K562 (cell line): ENCODE measurements around the gene DYRK1B. TPM values are rescaled to one million over a fixed set of nuclear protein-coding genes. Genes with fewer than 3 reads are reported as not detected.

ENCODE experiments used
- CBFA2T3 ChIP-seq: fragments of 450-650 bp; IDR thresholded peaks from 2 replicates; pipeline ENCODE4 v1.6.1; 2017
- CHD1 ChIP-seq: fragments of 200-600 bp; sonication (generic); IDR thresholded peaks from one replicate; pipeline ENCODE4 v1.6.1; 2012; ENCODE audit warnings: mild to moderate bottlenecking, moderate library complexity, low read length, inconsistent platforms
- DIDO1 ChIP-seq: fragments of 450-650 bp; IDR thresholded peaks from 2 replicates; pipeline ENCODE4 v1.6.1; 2016; ENCODE audit warnings: low read depth, missing biosample characterization, missing genetic modification characterization
- DMBX1 ChIP-seq: fragments of 250-450 bp; sonication (Bioruptor Pico); IDR thresholded peaks from 2 replicates; pipeline ENCODE4 v1.8.0; 2022; ENCODE audit warnings: inconsistent platforms, mild to moderate bottlenecking, moderate library complexity, borderline replicate concordance
- ETV6 ChIP-seq, 3 experiments: fragments of 150-350 bp in 1 of 3; sonication (generic) in 1 of 3; formaldehyde crosslinking in 1 of 3; IDR thresholded peaks; 2 replicates each; pipeline versions ENCODE4 v1.6.1 to v1.8.0; 2014 to 2022; ENCODE audit warnings: borderline replicate concordance in 2 of 3, low read depth in 2 of 3, antibody characterized with exemption in 1 of 3, low read length in 1 of 3, mild to moderate bottlenecking in 1 of 3, missing genetic modification reagents in 1 of 3
- FOXK2 ChIP-seq, 2 experiments: fragments of 450-650 bp; IDR thresholded peaks in 1 of 2; conservative IDR thresholded peaks in 1 of 2; 2 replicates each; pipeline ENCODE4 v1.6.1; 2016; ENCODE audit warnings: low read depth in 2 of 2, mild to moderate bottlenecking in 1 of 2
- HDAC2 ChIP-seq: fragments of 450-650 bp; IDR thresholded peaks from 2 replicates; pipeline ENCODE4 v1.6.1; 2016; ENCODE audit warnings: mild to moderate bottlenecking
- KLF13 ChIP-seq: fragments of 450-650 bp; IDR thresholded peaks from 2 replicates; pipeline ENCODE4 v1.6.1; 2016; ENCODE audit warnings: missing genetic modification characterization, low read depth, mild to moderate bottlenecking, missing compliant biosample characterization, moderate library complexity, borderline replicate concordance
- MYC ChIP-seq, 2 experiments: fragments of 250-450 bp in 1 of 2; sonication (Bioruptor Pico) in 1 of 2; IDR thresholded peaks; 2 replicates each; pipeline versions ENCODE4 v1.5.1 to v1.6.1; 2012 to 2021; ENCODE audit warnings: low read depth in 2 of 2, borderline replicate concordance in 1 of 2, improper control_type of control experiment in 1 of 2, low read length in 1 of 2, mild to moderate bottlenecking in 1 of 2, moderate library complexity in 1 of 2
- NCOA1 ChIP-seq: fragments of 450-650 bp; IDR thresholded peaks from 2 replicates; pipeline ENCODE4 v1.6.1; 2016; ENCODE audit warnings: low read depth
- NFIC ChIP-seq: fragments of 450-650 bp; IDR thresholded peaks from 2 replicates; pipeline ENCODE4 v1.6.1; 2017; ENCODE audit warnings: mild to moderate bottlenecking, inconsistent platforms
- NFXL1 ChIP-seq: fragments of 450-650 bp; formaldehyde crosslinking; IDR thresholded peaks from 2 replicates; pipeline ENCODE4 v1.4.0; 2021; ENCODE audit warnings: mild to moderate bottlenecking
- NR4A1 ChIP-seq, 2 experiments: fragments of 250-450 bp in 1 of 2; fragments of 450-650 bp in 1 of 2; sonication (Bioruptor Pico) in 1 of 2; IDR thresholded peaks; 2 replicates each; pipeline versions ENCODE4 v1.4.0 to v1.6.1; 2016 to 2020; ENCODE audit warnings: mild to moderate bottlenecking in 2 of 2, missing compliant biosample characterization in 1 of 2, missing genetic modification characterization in 1 of 2, moderate library complexity in 1 of 2
- PHB2 ChIP-seq: fragments of 450-650 bp; IDR thresholded peaks from 2 replicates; pipeline ENCODE4 v1.6.1; 2017; ENCODE audit warnings: low read depth
- SNRNP70 ChIP-seq: fragments of 200-400 bp; formaldehyde crosslinking; optimal IDR thresholded peaks from 2 replicates; pipeline ENCODE3; 2017; ENCODE audit warnings: low read depth, low read length
- TOE1 ChIP-seq, 2 experiments: fragments of 450-650 bp in 1 of 2; sonication (generic) in 1 of 2; formaldehyde crosslinking in 1 of 2; IDR thresholded peaks; 2 replicates each; pipeline versions ENCODE4 v1.7.1 to v1.8.0; 2016 to 2022; ENCODE audit warnings: borderline replicate concordance in 2 of 2, mild to moderate bottlenecking in 2 of 2, antibody characterized with exemption in 1 of 2, inconsistent platforms in 1 of 2, low read depth in 1 of 2, missing genetic modification reagents in 1 of 2, moderate library complexity in 1 of 2
- YBX1 ChIP-seq: fragments of 450-650 bp; IDR thresholded peaks from 2 replicates; pipeline ENCODE4 v1.7.1; 2016; ENCODE audit warnings: mild to moderate bottlenecking
- ZNF274 ChIP-seq: IDR thresholded peaks from 2 replicates; pipeline ENCODE4 v1.6.1; 2011; ENCODE audit warnings: low read depth, mild to moderate bottlenecking, low read length, moderate library complexity, borderline replicate concordance
- polyA plus RNA-seq, 8 experiments: library from polyadenylated mRNA; depleted of rRNA in 4 of 8; stranded (reverse) in 5 of 8; unstranded in 3 of 8; fragments of >200 nt; fragmentation: Nextera tagmentation in 2 of 8; fragmentation: Illumina TruSeq in 1 of 8; extraction: Ambion mirVana in 2 of 8; extraction: Trizol in 1 of 8; gene quantifications; 2 replicates each; pipeline versions ENCODE4 v1.2.1 to v1.2.3, GENCODE V29; 2011 to 2014; ENCODE audit warnings: inconsistent platforms in 1 of 8, missing spikeins in 1 of 8
- total RNA-seq, 7 experiments: library from RNA; depleted of rRNA in 6 of 7; stranded (reverse); fragments of >200 nt in 6 of 7; fragmentation: Illumina TruSeq in 2 of 7; extraction: Trizol in 2 of 7; gene quantifications; 2 replicates each; pipeline versions ENCODE4 v1.2.1 to v1.2.3, GENCODE V29; 2011 to 2021; ENCODE audit warnings: low replicate concordance in 1 of 7
- TF ChIP-seq, protein P1 (sequence below): fragments of 450-650 bp; IDR thresholded peaks from 2 replicates; pipeline ENCODE4 v1.6.1; 2016; ENCODE audit warnings: antibody characterized with exemption
- TF ChIP-seq, protein P2 (sequence below), 3 experiments: IDR thresholded peaks in 2 of 3; conservative IDR thresholded peaks in 1 of 3; 2 replicates each; pipeline ENCODE4 v1.5.1; 2011 to 2012; ENCODE audit warnings: low read length in 3 of 3, mild to moderate bottlenecking in 3 of 3, control low read depth in 2 of 3, improper control_type of control experiment in 1 of 3, inconsistent platforms in 1 of 3, low read depth in 1 of 3, mixed read lengths in 1 of 3, moderate library complexity in 1 of 3; ENCODE audit not compliant: insufficient read depth in 2 of 3

Gene DYRK1B
- total and polyA plus RNA-seq, 9 of the 15 experiments (the other 6 are each of a cell fraction or from before 2014, with no cell fraction given) = 0.91 to 5.2 (median 1.5) TPM; not detected in 2

DNA sequence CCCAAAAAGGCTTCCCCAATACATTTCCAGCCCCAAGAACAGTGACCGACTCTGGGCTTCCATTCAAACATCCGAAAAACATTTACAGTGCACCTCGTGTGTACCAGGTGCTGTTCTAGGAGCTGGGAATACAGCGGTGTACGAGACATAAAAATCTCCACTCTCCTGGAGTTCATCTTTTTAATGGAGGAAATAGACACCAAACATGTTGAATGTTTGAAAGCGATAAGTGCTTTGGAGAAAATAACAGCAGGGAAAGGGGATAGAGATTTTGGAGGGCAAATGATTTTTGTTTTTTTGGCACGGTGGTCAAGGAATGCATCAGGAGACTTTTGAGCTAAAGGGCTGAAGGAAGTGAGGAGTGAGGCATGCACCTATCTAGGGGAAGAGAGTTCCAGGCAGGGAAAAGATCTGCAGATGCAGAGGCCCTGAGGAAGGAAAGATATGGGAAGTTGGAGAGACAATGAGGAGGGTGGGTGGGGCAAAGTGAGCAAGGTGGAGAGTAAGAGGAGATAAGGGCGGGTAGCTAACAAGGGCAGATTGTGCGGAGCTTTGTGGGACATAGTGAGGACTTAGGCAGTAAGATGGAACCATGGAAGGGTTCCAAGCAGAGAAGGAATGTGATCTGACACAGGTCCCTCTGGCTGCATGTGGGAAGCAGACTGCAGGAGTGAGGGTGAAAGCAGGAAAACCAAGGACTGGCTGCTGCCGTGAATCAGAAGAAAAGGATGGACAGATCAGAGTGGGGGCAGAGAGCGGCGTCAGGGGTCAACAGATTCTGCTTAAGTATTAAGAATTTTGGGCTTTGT, 12.9 kb upstream of the DYRK1B start (continued):
- TF ChIP-seq, protein P1, sequence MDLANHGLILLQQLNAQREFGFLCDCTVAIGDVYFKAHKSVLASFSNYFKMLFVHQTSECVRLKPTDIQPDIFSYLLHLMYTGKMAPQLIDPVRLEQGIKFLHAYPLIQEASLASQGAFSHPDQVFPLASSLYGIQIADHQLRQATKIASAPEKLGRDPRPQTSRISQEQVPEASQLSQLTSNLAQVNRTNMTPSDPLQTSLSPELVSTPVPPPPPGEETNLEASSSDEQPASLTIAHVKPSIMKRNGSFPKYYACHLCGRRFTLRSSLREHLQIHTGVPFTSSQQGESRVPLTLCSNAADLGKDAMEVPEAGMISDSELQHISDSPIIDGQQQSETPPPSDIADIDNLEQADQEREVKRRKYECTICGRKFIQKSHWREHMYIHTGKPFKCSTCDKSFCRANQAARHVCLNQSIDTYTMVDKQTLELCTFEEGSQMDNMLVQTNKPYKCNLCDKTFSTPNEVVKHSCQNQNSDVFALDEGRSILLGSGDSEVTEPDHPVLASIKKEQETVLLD = peak; percentile 55; the same call in 1 of the 2 replicates
- TF ChIP-seq PHB2 (peak; percentile 65; the same call in 1 of the 2 replicates), DMBX1 (CRISPR knock-in tag) (no peak), NFIC (peak; percentile 73), CHD1 (no peak), NFXL1 (CRISPR knock-in tag) (no peak), ETV6 (IDR thresholded peaks at IDR 0.05; ENCODE audit: borderline replicate concordance in 1 of 2, low read depth in 2 of 2, low read length in 1 of 2) (0 out of 4 replicates have a peak, but pooled peaks of 1 of the 2 experiments have one; percentile 19), ETV6 (CRISPR knock-in tag; IDR thresholded peaks at IDR 0.05; ENCODE audit: borderline replicate concordance) (no peak), KLF13 (no peak), YBX1 (no peak), FOXK2 (conservative IDR thresholded peaks at IDR 0.05 in 1 of 2, IDR thresholded peaks at IDR 0.05 in 1 of 2; ENCODE audit: low read depth in 2 of 2) (0 out of 4 replicates have a peak, but pooled peaks of 1 of the 2 experiments have one; percentile 38), HDAC2 (peak; percentile 76), SNRNP70 (no peak), NCOA1 (peak; percentile 52; the same call in 1 of the 2 replicates), MYC (IDR thresholded peaks at IDR 0.05; ENCODE audit: low read depth, low read length) (0 out of 2 replicates have a peak, but pooled peaks have one; percentile 26), MYC (CRISPR knock-in tag; IDR thresholded peaks at IDR 0.05; ENCODE audit: borderline replicate concordance, low read depth) (no peak), ZNF274 (no peak), DIDO1 (tag) (no peak), NR4A1 (CRISPR knock-in tag; IDR thresholded peaks at IDR 0.05) (no peak), NR4A1 (tag; IDR thresholded peaks at IDR 0.05) (no peak), CBFA2T3 (peak; percentile 95), TOE1 (IDR thresholded peaks at IDR 0.05; ENCODE audit: borderline replicate concordance) (0 out of 2 replicates have a peak, but pooled peaks have one; percentile 27), TOE1 (CRISPR knock-in tag; IDR thresholded peaks at IDR 0.05; ENCODE audit: borderline replicate concordance, low read depth) (no peak)
- TF ChIP-seq, protein P2, sequence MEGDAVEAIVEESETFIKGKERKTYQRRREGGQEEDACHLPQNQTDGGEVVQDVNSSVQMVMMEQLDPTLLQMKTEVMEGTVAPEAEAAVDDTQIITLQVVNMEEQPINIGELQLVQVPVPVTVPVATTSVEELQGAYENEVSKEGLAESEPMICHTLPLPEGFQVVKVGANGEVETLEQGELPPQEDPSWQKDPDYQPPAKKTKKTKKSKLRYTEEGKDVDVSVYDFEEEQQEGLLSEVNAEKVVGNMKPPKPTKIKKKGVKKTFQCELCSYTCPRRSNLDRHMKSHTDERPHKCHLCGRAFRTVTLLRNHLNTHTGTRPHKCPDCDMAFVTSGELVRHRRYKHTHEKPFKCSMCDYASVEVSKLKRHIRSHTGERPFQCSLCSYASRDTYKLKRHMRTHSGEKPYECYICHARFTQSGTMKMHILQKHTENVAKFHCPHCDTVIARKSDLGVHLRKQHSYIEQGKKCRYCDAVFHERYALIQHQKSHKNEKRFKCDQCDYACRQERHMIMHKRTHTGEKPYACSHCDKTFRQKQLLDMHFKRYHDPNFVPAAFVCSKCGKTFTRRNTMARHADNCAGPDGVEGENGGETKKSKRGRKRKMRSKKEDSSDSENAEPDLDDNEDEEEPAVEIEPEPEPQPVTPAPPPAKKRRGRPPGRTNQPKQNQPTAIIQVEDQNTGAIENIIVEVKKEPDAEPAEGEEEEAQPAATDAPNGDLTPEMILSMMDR (IDR thresholded peaks at IDR 0.05 in 2 of 3, conservative IDR thresholded peaks at IDR 0.05 in 1 of 3; ENCODE audit: insufficient read depth in 2 of 3, low read depth in 1 of 3, low read length in 3 of 3) = no peak
